Neural crest cell (in vitro differentiated cells): ENCODE measurements around the gene OCSTAMP. TPM values are rescaled to one million over a fixed set of nuclear protein-coding genes. Genes with fewer than 3 reads are reported as not detected.

Experiments
- DNase-seq: peaks from one replicate; pipeline ENCODE4 v3.0.0; 2021; ENCODE audit warnings: low read depth, mixed read lengths, low spot score
- H3K27ac Mint-ChIP-seq: one replicate; pipeline ENCODE4 v1.8.0; 2021; ENCODE audit warnings: mild to moderate bottlenecking, mixed read lengths; ENCODE audit not compliant: unreplicated experiment
- H3K27me3 Mint-ChIP-seq: 2 replicates; pipeline ENCODE4 v1.8.0; 2021; ENCODE audit warnings: low read depth, mild to moderate bottlenecking, mixed read lengths
- H3K36me3 Mint-ChIP-seq: 2 replicates; pipeline ENCODE4 v1.8.0; 2021; ENCODE audit warnings: low read depth, mild to moderate bottlenecking, mixed read lengths
- H3K4me1 Mint-ChIP-seq: 2 replicates; pipeline ENCODE4 v1.8.0; 2021; ENCODE audit warnings: mixed read lengths
- H3K4me3 Mint-ChIP-seq: one replicate; pipeline ENCODE4 v1.8.0; 2021; ENCODE audit warnings: mild to moderate bottlenecking, mixed read lengths
- H3K9me3 Mint-ChIP-seq: 2 replicates; pipeline ENCODE4 v1.8.0; 2021; ENCODE audit warnings: mixed read lengths
- long read RNA-seq: library from polyadenylated mRNA; unstranded; transcript quantifications from one replicate; pipeline ENCODE4 v2.0.0, GENCODE V29; 2020
- total RNA-seq: library from RNA; stranded (reverse); gene quantifications from 2 replicates; pipeline ENCODE4 v1.2.1, GENCODE V29; 2021
- TF ChIP-seq, protein P1 (sequence below): fragments of 200-600 bp; sonication (generic); conservative IDR thresholded peaks from 2 replicates; pipeline ENCODE4 v1.5.0; 2021; ENCODE audit warnings: antibody characterized with exemption, mild to moderate bottlenecking

Gene OCSTAMP, protein sequence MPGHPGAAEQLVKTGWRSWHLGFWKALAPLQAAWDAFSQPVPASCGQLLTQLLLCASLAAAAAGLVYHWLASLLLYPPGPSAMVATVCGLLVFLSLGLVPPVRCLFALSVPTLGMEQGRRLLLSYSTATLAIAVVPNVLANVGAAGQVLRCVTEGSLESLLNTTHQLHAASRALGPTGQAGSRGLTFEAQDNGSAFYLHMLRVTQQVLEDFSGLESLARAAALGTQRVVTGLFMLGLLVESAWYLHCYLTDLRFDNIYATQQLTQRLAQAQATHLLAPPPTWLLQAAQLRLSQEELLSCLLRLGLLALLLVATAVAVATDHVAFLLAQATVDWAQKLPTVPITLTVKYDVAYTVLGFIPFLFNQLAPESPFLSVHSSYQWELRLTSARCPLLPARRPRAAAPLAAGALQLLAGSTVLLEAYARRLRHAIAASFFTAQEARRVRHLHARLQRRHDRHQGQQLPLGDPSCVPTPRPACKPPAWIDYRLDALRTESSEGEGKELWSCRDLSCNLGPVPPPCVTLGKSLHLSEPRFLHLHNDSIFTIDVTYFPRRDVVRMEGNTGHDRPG
- total RNA-seq = 0.14 and 0.26 TPM in 2 replicates
- long read RNA-seq = 0 reads

DNA sequence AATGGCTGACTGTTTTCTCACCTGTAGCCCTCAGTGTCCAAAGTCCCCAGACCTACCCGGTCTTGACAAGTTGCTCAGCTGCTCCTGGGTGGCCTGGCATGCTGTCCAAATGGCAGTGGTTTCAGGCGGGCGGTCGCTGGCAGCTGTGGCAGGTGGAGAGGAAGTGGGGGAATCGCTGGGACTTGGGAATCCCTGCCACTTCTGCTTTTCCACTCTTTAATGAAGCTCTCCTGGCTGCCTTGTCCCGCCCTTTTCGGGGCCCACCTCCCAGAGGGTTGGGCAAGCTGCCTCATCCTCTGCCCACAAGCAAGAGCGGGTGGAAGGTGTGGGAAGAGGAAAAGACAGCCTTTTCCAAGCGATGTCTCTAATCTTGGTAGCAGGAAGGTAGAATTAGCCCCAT lies at the start of gene OCSTAMP:
OCSTAMP (minus strand) TSS at position 194 of the 400 bp plus-strand sequence; CDS start at position 100, 94 bp downstream.
- Mint-ChIP-seq H3K27ac (peak within 1 kb of the TSS; percentile 99), H3K36me3 (no peaks in the 10 kb centered on the region), H3K4me3 (no peak within 1 kb of the TSS), H3K27me3 (no peaks in the 10 kb centered on the region), H3K4me1 (peaks cover 25% of the 10 kb centered on the region), H3K9me3 (no peaks in the 10 kb centered on the region)
- TF ChIP-seq, protein P1, sequence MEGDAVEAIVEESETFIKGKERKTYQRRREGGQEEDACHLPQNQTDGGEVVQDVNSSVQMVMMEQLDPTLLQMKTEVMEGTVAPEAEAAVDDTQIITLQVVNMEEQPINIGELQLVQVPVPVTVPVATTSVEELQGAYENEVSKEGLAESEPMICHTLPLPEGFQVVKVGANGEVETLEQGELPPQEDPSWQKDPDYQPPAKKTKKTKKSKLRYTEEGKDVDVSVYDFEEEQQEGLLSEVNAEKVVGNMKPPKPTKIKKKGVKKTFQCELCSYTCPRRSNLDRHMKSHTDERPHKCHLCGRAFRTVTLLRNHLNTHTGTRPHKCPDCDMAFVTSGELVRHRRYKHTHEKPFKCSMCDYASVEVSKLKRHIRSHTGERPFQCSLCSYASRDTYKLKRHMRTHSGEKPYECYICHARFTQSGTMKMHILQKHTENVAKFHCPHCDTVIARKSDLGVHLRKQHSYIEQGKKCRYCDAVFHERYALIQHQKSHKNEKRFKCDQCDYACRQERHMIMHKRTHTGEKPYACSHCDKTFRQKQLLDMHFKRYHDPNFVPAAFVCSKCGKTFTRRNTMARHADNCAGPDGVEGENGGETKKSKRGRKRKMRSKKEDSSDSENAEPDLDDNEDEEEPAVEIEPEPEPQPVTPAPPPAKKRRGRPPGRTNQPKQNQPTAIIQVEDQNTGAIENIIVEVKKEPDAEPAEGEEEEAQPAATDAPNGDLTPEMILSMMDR = no peak
- DNase-seq = no peak

DNA sequence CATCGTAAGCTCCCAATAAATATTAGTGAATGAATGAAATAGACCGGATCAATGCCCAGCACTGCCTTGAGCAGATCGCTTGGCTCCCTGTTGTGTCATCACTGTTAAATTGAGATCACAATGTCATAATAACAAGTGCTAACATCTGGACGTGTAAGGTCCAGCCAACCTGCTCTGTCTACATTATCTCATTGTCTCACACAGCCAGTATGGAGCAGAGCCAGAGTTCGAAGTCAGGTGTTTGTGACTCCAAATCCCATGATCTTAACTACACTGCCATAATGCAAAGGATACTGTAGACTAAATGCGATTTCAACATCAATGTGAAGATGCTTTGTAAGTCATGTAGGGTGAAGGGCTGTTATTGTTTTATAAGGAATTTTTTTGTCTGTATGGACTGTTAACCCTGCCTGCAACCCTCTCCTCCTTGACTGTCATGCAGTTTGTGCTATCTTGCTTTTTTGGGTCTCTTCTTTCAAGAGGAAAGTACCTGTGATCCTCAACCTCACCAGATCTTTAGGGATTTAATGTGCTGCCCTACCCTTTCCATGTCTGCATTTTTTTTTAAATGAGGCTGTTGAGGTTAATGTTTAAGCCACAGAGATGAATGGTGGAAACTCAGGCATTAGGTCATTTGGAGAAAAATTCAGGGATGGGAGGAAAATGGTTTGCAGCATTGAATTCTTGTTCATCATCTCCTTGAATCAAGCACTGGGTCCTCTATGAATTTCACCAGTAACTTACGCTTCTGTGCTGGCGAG lies 49.0 kb upstream of the OCSTAMP start:
- Mint-ChIP-seq H3K4me3 (no peak overlapping the region), H3K9me3 (no peaks in the 10 kb centered on the region), H3K4me1 (no peaks in the 10 kb centered on the region), H3K27ac (no peak overlapping the region), H3K36me3 (peaks cover 2% of the 10 kb centered on the region), H3K27me3 (no peaks in the 10 kb centered on the region)
- TF ChIP-seq, protein P1 = no peak
- no peak for DNase-seq

DNA sequence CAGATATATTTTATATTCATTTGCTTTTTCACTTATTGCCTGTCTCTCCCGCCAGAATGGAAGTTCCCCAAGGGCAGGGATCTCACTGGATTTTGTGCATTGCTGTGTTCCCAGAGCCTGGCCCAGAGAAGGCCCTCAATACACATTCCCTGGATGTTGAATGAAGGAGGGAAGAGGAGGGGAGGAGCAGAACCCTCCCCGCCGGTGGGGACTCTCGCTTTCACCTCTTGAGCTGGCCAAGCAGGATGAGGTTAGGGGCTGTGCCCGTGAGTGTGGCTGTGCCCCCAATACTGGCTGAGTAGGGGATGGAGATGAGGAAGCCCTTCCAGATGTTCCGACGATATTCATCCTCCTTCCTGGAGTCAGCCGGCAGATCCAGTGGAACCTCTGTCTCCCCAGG lies 45.5 kb upstream of the OCSTAMP start:
- peaks cover 10% of the 10 kb centered on the region for H3K36me3 Mint-ChIP-seq
- H3K27me3 Mint-ChIP-seq = no peaks in the 10 kb centered on the region
- H3K27ac Mint-ChIP-seq = no peak overlapping the region
- TF ChIP-seq, protein P1 = no peak
- H3K4me1 Mint-ChIP-seq = no peaks in the 10 kb centered on the region
- no peak overlapping the region for H3K4me3 Mint-ChIP-seq
- H3K9me3 Mint-ChIP-seq = peaks cover 4% of the 10 kb centered on the region
- no peak for DNase-seq

DNA sequence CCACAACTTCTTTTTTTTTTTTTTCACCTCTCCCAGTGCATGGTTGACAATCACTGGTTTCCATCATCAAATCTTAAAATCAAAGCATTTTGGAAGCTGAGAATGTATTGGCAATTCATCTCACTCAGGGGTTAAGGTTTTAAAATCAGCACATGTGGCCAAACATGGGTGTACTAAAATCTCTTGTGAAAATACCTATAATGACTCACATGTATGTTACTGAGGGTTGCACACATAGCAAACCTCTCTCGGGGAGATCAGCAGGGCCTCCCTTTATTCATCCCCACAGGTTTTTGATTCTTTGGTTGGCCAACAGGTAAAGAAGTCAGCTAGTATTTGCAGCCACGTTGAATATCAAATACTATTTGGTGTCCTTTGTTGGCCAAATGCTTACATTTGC lies 44.3 kb upstream of the OCSTAMP start:
- H3K4me1 Mint-ChIP-seq = no peaks in the 10 kb centered on the region

More for the DNA sequence above, 44.3 kb upstream of the OCSTAMP start:
- TF ChIP-seq, protein P1 = no peak
- H3K36me3 Mint-ChIP-seq = peaks cover 10% of the 10 kb centered on the region
- no peaks in the 10 kb centered on the region for H3K27me3 Mint-ChIP-seq
- H3K4me3 Mint-ChIP-seq = no peak overlapping the region
- H3K27ac Mint-ChIP-seq = no peak overlapping the region
- DNase-seq = no peak
- peaks cover 4% of the 10 kb centered on the region for H3K9me3 Mint-ChIP-seq
